OCI-LY7 (cell line): ENCODE measurements around the gene UBE2L6.

Source experiments
- CTCF ChIP-seq: fragments of 200-600 bp; sonication (generic); conservative IDR thresholded peaks from 2 replicates; pipeline ENCODE4 v1.5.1; 2014; ENCODE audit warnings: mild to moderate bottlenecking, antibody characterized with exemption, low read length, moderate library complexity, mixed read lengths
- EZH2phosphoT487 ChIP-seq: fragments of 200-600 bp; sonication (generic); IDR thresholded peaks from 2 replicates; pipeline ENCODE4 v1.6.1; 2018; ENCODE audit warnings: low read depth, borderline replicate concordance, mild to moderate bottlenecking, mixed run types, antibody characterized with exemption, low read length, moderate library complexity, mixed read lengths

- TF ChIP-seq CTCF (no peak), EZH2phosphoT487 (no peak)
Observed at GRCh38 chr11:57586711-57587245, 19.3 kb upstream of the UBE2L6 start.
